HL-60 (cell line): Measurements from ENCODE around the gene RBM22.

Source experiments
- POLR2AphosphoS5 ChIP-seq: IDR thresholded peaks from 2 replicates; pipeline ENCODE4 v1.6.1; 2012; ENCODE audit warnings: low read depth
- SPI1 ChIP-seq: IDR thresholded peaks from 2 replicates; pipeline ENCODE4 v1.6.1; 2012; ENCODE audit warnings: low read depth, mild to moderate bottlenecking, borderline replicate concordance
- TF ChIP-seq, protein P1 (sequence below): IDR thresholded peaks from one replicate; pipeline ENCODE4 v1.5.1; 2011; ENCODE audit warnings: low read length, control low read depth, inconsistent platforms; ENCODE audit not compliant: insufficient read depth
- TF ChIP-seq, protein P2 (sequence below): IDR thresholded peaks from 2 replicates; pipeline ENCODE4 v1.6.1; 2012; ENCODE audit warnings: low read depth; ENCODE audit not compliant: insufficient replicate concordance

GRCh38 chr5:150672237-150672883 is 28.5 kb downstream of the RBM22 start:
- TF ChIP-seq SPI1 (no peak), POLR2AphosphoS5 (no peak)
- TF ChIP-seq, protein P1, sequence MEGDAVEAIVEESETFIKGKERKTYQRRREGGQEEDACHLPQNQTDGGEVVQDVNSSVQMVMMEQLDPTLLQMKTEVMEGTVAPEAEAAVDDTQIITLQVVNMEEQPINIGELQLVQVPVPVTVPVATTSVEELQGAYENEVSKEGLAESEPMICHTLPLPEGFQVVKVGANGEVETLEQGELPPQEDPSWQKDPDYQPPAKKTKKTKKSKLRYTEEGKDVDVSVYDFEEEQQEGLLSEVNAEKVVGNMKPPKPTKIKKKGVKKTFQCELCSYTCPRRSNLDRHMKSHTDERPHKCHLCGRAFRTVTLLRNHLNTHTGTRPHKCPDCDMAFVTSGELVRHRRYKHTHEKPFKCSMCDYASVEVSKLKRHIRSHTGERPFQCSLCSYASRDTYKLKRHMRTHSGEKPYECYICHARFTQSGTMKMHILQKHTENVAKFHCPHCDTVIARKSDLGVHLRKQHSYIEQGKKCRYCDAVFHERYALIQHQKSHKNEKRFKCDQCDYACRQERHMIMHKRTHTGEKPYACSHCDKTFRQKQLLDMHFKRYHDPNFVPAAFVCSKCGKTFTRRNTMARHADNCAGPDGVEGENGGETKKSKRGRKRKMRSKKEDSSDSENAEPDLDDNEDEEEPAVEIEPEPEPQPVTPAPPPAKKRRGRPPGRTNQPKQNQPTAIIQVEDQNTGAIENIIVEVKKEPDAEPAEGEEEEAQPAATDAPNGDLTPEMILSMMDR, result no peak
- TF ChIP-seq, protein P2, sequence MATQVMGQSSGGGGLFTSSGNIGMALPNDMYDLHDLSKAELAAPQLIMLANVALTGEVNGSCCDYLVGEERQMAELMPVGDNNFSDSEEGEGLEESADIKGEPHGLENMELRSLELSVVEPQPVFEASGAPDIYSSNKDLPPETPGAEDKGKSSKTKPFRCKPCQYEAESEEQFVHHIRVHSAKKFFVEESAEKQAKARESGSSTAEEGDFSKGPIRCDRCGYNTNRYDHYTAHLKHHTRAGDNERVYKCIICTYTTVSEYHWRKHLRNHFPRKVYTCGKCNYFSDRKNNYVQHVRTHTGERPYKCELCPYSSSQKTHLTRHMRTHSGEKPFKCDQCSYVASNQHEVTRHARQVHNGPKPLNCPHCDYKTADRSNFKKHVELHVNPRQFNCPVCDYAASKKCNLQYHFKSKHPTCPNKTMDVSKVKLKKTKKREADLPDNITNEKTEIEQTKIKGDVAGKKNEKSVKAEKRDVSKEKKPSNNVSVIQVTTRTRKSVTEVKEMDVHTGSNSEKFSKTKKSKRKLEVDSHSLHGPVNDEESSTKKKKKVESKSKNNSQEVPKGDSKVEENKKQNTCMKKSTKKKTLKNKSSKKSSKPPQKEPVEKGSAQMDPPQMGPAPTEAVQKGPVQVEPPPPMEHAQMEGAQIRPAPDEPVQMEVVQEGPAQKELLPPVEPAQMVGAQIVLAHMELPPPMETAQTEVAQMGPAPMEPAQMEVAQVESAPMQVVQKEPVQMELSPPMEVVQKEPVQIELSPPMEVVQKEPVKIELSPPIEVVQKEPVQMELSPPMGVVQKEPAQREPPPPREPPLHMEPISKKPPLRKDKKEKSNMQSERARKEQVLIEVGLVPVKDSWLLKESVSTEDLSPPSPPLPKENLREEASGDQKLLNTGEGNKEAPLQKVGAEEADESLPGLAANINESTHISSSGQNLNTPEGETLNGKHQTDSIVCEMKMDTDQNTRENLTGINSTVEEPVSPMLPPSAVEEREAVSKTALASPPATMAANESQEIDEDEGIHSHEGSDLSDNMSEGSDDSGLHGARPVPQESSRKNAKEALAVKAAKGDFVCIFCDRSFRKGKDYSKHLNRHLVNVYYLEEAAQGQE, result no peak
